HepG2 (cell line): ENCODE data around the gene CEP104. TPM values are rescaled to one million over a fixed set of nuclear protein-coding genes. Genes with fewer than 3 reads are reported as not detected.

Experiments
- CENPT ChIP-seq: sonication (generic); formaldehyde crosslinking; IDR thresholded peaks from 2 replicates; pipeline ENCODE4 v1.8.0; 2022; ENCODE audit warnings: low read depth, mild to moderate bottlenecking, moderate library complexity, missing genetic modification reagents
- E2F1 ChIP-seq: sonication (generic); formaldehyde crosslinking; IDR thresholded peaks from 2 replicates; pipeline ENCODE4 v1.5.0; 2020; ENCODE audit warnings: missing genetic modification reagents
- FOXM1 ChIP-seq: sonication (generic); formaldehyde crosslinking; IDR thresholded peaks from 2 replicates; pipeline ENCODE4 v1.5.0; 2020; ENCODE audit warnings: missing genetic modification reagents
- GABPA ChIP-seq, 2 experiments: IDR thresholded peaks; 2 replicates each; pipeline ENCODE4 v1.6.1; 2011 to 2016; ENCODE audit warnings: low read depth in 2 of 2, low read length in 1 of 2, missing biosample characterization in 1 of 2, missing genetic modification characterization in 1 of 2
- KLF16 ChIP-seq, 2 experiments: sonication (generic) in 1 of 2; formaldehyde crosslinking in 1 of 2; IDR thresholded peaks; 2 replicates each; pipeline versions ENCODE4 v1.6.1 to v1.8.0; 2016 to 2023; ENCODE audit warnings: missing genetic modification reagents in 2 of 2, missing compliant biosample characterization in 1 of 2
- MATR3 ChIP-seq: sonication (generic); formaldehyde crosslinking; IDR thresholded peaks from 2 replicates; pipeline ENCODE4 v1.4.0; 2020; ENCODE audit warnings: missing genetic modification reagents
- MAZ ChIP-seq, 2 experiments: sonication (generic) in 1 of 2; formaldehyde crosslinking in 1 of 2; IDR thresholded peaks; 2 replicates each; pipeline versions ENCODE4 v1.5.0 to v1.6.1; 2012 to 2020; ENCODE audit warnings: low read depth in 2 of 2, mild to moderate bottlenecking in 2 of 2, borderline replicate concordance in 1 of 2, improper control_type of control experiment in 1 of 2, low read length in 1 of 2, missing genetic modification reagents in 1 of 2, moderate library complexity in 1 of 2
- MXD3 ChIP-seq: IDR thresholded peaks from 2 replicates; pipeline ENCODE4 v1.6.1; 2016; ENCODE audit warnings: mild to moderate bottlenecking, missing biosample characterization, missing genetic modification reagents
- NFYC ChIP-seq: IDR thresholded peaks from 2 replicates; pipeline ENCODE4 v1.6.1; 2016; ENCODE audit warnings: missing genetic modification reagents, missing compliant biosample characterization
- RBM39 ChIP-seq: fragments of 200-400 bp; formaldehyde crosslinking; IDR thresholded peaks from one replicate; pipeline ENCODE4 v1.6.1; 2018; ENCODE audit warnings: antibody characterized with exemption, mild to moderate bottlenecking, low read depth, low read length; ENCODE audit not compliant: poor library complexity, severe bottlenecking
- TP53 ChIP-seq: sonication (generic); formaldehyde crosslinking; conservative IDR thresholded peaks from 2 replicates; pipeline ENCODE4 v1.4.0; 2020; ENCODE audit warnings: missing genetic modification reagents
- ZBTB20 ChIP-seq: sonication (generic); formaldehyde crosslinking; IDR thresholded peaks from 2 replicates; pipeline ENCODE4 v1.8.1; 2023; ENCODE audit warnings: missing genetic modification reagents, low read depth, mild to moderate bottlenecking, borderline replicate concordance
- ZFAT ChIP-seq: sonication (generic); formaldehyde crosslinking; conservative IDR thresholded peaks from 2 replicates; pipeline ENCODE4 v1.8.1; 2023; ENCODE audit warnings: missing genetic modification reagents, inconsistent platforms
- ZNF121 ChIP-seq: sonication (generic); formaldehyde crosslinking; IDR thresholded peaks from 2 replicates; pipeline ENCODE4 v1.5.0; 2020; ENCODE audit warnings: mild to moderate bottlenecking, missing genetic modification reagents
- ZNF180 ChIP-seq: sonication (generic); formaldehyde crosslinking; IDR thresholded peaks from 2 replicates; pipeline ENCODE4 v1.4.0; 2020; ENCODE audit warnings: low read depth, missing genetic modification reagents, borderline replicate concordance
- ZNF253 ChIP-seq: sonication (generic); formaldehyde crosslinking; IDR thresholded peaks from 2 replicates; pipeline ENCODE4 v1.8.0; 2022; ENCODE audit warnings: mild to moderate bottlenecking, missing genetic modification reagents, borderline replicate concordance
- ZNF670 ChIP-seq: sonication (generic); formaldehyde crosslinking; IDR thresholded peaks from 2 replicates; pipeline ENCODE4 v1.8.0; 2022; ENCODE audit warnings: mild to moderate bottlenecking, missing genetic modification reagents, borderline replicate concordance
- ZNF776 ChIP-seq: sonication (generic); formaldehyde crosslinking; IDR thresholded peaks from 2 replicates; pipeline ENCODE4 v1.4.0; 2020; ENCODE audit warnings: mild to moderate bottlenecking, missing genetic modification reagents
- ZNF780A ChIP-seq: sonication (generic); formaldehyde crosslinking; IDR thresholded peaks from 2 replicates; pipeline ENCODE4 v1.8.0; 2022; ENCODE audit warnings: mild to moderate bottlenecking, missing genetic modification reagents, moderate library complexity
- ZNF782 ChIP-seq: sonication (generic); formaldehyde crosslinking; IDR thresholded peaks from 2 replicates; pipeline ENCODE4 v1.4.0; 2020; ENCODE audit warnings: missing genetic modification reagents, mild to moderate bottlenecking, borderline replicate concordance
- ZSCAN25 ChIP-seq: sonication (generic); formaldehyde crosslinking; IDR thresholded peaks from 2 replicates; pipeline ENCODE4 v1.8.0; 2022; ENCODE audit warnings: mild to moderate bottlenecking, missing genetic modification reagents
- polyA plus RNA-seq, 8 experiments: library from polyadenylated mRNA; depleted of rRNA in 3 of 8; stranded (reverse) in 7 of 8; unstranded in 1 of 8; fragments of >200 nt; fragmentation: Illumina TruSeq in 4 of 8; extraction: Trizol in 4 of 8; gene quantifications; 2 replicates each; pipeline versions ENCODE4 v1.2.1 to v1.2.3, GENCODE V29; 2011 to 2016; ENCODE audit warnings: low read depth in 4 of 8, missing spikeins in 1 of 8, mixed read lengths in 1 of 8; ENCODE audit not compliant: insufficient read depth in 1 of 8
- total RNA-seq, 5 experiments: library from RNA; depleted of rRNA; stranded (reverse); fragments of >200 nt; fragmentation: Illumina TruSeq; extraction: Trizol; gene quantifications; 2 replicates each; pipeline ENCODE4 v1.2.3, GENCODE V29; 2016; ENCODE audit warnings: low read depth in 1 of 5
- TF ChIP-seq, protein P1 (sequence below): sonication (generic); formaldehyde crosslinking; IDR thresholded peaks from 2 replicates; pipeline ENCODE4 v1.4.0; 2020; ENCODE audit warnings: low read depth, mild to moderate bottlenecking, missing genetic modification reagents
- TF ChIP-seq, protein P2 (sequence below): sonication (generic); formaldehyde crosslinking; IDR thresholded peaks from 2 replicates; pipeline ENCODE4 v1.8.1; 2023; ENCODE audit warnings: mild to moderate bottlenecking, missing genetic modification reagents

CEP104 gene
- total and polyA plus RNA-seq, 2 of the 13 experiments (the other 11 are each of a cell fraction or from before 2014, with no cell fraction given), result 20.4 to 30.1 TPM

DNA sequence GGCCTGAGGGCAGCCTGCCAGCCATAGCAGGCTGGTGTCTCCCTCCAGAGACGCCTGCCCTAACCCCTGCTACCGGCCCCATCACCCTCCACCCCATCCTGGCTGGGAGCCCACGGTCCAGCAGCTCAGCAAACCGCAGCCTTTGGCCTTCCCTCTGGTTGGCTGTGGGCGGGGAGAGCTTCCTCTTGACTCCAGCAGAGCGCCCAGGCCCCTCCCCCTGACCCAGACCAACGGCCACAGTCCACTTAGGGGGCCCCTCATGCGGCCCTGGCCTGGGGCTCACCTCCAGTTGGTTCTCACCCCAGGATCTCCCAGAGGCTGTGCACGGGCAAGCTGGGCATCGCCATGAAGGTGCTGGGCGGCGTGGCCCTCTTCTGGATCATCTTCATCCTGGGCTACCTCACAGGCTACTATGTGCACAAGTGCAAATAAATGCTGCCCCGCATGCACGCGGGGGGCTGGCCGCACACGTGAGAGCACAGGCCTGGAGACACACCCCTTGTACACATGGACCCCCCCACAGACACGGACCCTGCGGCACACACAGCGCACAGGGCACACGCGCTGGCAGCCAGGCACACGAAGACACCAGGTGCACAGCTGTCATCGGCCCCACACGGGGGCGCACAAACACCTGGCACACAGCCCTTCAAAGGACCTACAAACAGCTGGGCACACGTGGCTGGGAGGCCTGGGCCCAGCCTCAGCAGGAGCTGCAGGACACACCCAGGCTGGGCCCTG lies 81.4 kb downstream of the CEP104 start (continued):
- TF ChIP-seq ZNF780A (CRISPR knock-in tag), result no peak
- no peak for TF ChIP-seq FOXM1
- TF ChIP-seq TP53 (CRISPR knock-in tag), result no peak; the same call in 1 of the 2 replicates
- TF ChIP-seq CENPT, result no peak
- TF ChIP-seq ZNF253 (CRISPR knock-in tag), result no peak
- TF ChIP-seq ZNF121 (CRISPR knock-in tag), result peak; percentile 41; the same call in 1 of the 2 replicates
- TF ChIP-seq MXD3 (CRISPR knock-in tag), result peak; percentile 93
- TF ChIP-seq NFYC, result no peak; the same call in 1 of the 2 replicates
- peak; percentile 70; the same call in 1 of the 2 replicates for TF ChIP-seq ZNF782 (CRISPR knock-in tag)
- peak; percentile 49; the same call in 1 of the 2 replicates for TF ChIP-seq ZNF180
- peak; percentile 69; the same call in 1 of the 2 replicates for TF ChIP-seq ZSCAN25 (CRISPR knock-in tag)
- peak; percentile 74; the same call in 1 of the 2 replicates for TF ChIP-seq ZBTB20 (CRISPR knock-in tag)
- no peak for TF ChIP-seq KLF16 (CRISPR knock-in tag; IDR thresholded peaks at IDR 0.05)
- TF ChIP-seq ZNF776 (CRISPR knock-in tag), result peak; percentile 67; the same call in 1 of the 2 replicates
- peak; percentile 98 for TF ChIP-seq ZNF670 (CRISPR knock-in tag)
- TF ChIP-seq, protein P1, sequence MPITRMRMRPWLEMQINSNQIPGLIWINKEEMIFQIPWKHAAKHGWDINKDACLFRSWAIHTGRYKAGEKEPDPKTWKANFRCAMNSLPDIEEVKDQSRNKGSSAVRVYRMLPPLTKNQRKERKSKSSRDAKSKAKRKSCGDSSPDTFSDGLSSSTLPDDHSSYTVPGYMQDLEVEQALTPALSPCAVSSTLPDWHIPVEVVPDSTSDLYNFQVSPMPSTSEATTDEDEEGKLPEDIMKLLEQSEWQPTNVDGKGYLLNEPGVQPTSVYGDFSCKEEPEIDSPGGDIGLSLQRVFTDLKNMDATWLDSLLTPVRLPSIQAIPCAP, result no peak
- no peak for TF ChIP-seq MATR3 (CRISPR knock-in tag)
- TF ChIP-seq, protein P2, sequence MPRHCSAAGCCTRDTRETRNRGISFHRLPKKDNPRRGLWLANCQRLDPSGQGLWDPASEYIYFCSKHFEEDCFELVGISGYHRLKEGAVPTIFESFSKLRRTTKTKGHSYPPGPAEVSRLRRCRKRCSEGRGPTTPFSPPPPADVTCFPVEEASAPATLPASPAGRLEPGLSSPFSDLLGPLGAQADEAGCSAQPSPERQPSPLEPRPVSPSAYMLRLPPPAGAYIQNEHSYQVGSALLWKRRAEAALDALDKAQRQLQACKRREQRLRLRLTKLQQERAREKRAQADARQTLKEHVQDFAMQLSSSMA (CRISPR knock-in tag), result 0 out of 2 replicates have a peak, but pooled peaks have one; percentile 79
- TF ChIP-seq GABPA (IDR thresholded peaks at IDR 0.05; ENCODE audit: low read depth, low read length), result no peak
- 0 out of 2 replicates have a peak, but pooled peaks have one; percentile 40 for TF ChIP-seq GABPA (CRISPR knock-in tag; IDR thresholded peaks at IDR 0.05; ENCODE audit: low read depth)
- TF ChIP-seq MAZ (IDR thresholded peaks at IDR 0.05; ENCODE audit: borderline replicate concordance, low read depth, low read length), result peak; percentile 32; the same call in 1 of the 2 replicates
- peak; percentile 71 for TF ChIP-seq MAZ (CRISPR knock-in tag; IDR thresholded peaks at IDR 0.05; ENCODE audit: low read depth)
- TF ChIP-seq RBM39, result peak; percentile 74
- peak; percentile 68 for TF ChIP-seq E2F1 (CRISPR knock-in tag)
- peak; percentile 51; the same call in 1 of the 2 replicates for TF ChIP-seq ZFAT (CRISPR knock-in tag)
